RWPE2 (cell line): ENCODE measurements around the gene ELMO3.
A peak's percentile ranks its signal among the peaks of the same experiment; 100 is the strongest.

Experiments
- ATAC-seq: fragments of 200-7000 bp; cut with Tn5 transposase; 3 replicates; pipeline ENCODE4 v1.9.1; 2021; ENCODE audit warnings: low read depth
- DNase-seq: peaks from one replicate; pipeline ENCODE4 v3.0.0-alpha.2; 2020; ENCODE audit warnings: low spot score
- H3K27ac ChIP-seq: fragments of 450-650 bp; 2 replicates; pipeline ENCODE4 v1.5.1; 2017; ENCODE audit warnings: mild to moderate bottlenecking; ENCODE audit not compliant: poor library complexity, severe bottlenecking
- H3K27me3 ChIP-seq: fragments of 250-450 bp; sonication (Bioruptor Pico); 2 replicates; pipeline ENCODE4 v1.5.1; 2021; ENCODE audit warnings: mild to moderate bottlenecking, moderate library complexity; ENCODE audit not compliant: insufficient read depth, poor library complexity, severe bottlenecking
- H3K36me3 ChIP-seq: fragments of 250-450 bp; sonication (Bioruptor Pico); 2 replicates; pipeline ENCODE4 v1.5.1; 2020; ENCODE audit warnings: low read depth, mild to moderate bottlenecking, moderate library complexity
- H3K4me1 ChIP-seq: fragments of 250-450 bp; sonication (Bioruptor Pico); 2 replicates; pipeline ENCODE4 v1.5.1; 2021; ENCODE audit warnings: mild to moderate bottlenecking, moderate library complexity; ENCODE audit not compliant: insufficient read depth, poor library complexity, severe bottlenecking
- H3K4me3 ChIP-seq: fragments of 250-450 bp; sonication (Bioruptor Pico); 2 replicates; pipeline ENCODE4 v1.5.1; 2021; ENCODE audit warnings: mild to moderate bottlenecking, moderate library complexity; ENCODE audit not compliant: severe bottlenecking
- H3K9me3 ChIP-seq: fragments of 250-450 bp; sonication (Bioruptor Pico); 2 replicates; pipeline ENCODE4 v1.5.1; 2021; ENCODE audit warnings: mild to moderate bottlenecking, moderate library complexity; ENCODE audit not compliant: severe bottlenecking
- TF ChIP-seq, protein P1 (sequence below): fragments of 450-650 bp; IDR thresholded peaks from one replicate; pipeline ENCODE4 v1.5.1; 2017; ENCODE audit warnings: mild to moderate bottlenecking, moderate library complexity; ENCODE audit not compliant: poor library complexity, severe bottlenecking

ELMO3 gene

DNA sequence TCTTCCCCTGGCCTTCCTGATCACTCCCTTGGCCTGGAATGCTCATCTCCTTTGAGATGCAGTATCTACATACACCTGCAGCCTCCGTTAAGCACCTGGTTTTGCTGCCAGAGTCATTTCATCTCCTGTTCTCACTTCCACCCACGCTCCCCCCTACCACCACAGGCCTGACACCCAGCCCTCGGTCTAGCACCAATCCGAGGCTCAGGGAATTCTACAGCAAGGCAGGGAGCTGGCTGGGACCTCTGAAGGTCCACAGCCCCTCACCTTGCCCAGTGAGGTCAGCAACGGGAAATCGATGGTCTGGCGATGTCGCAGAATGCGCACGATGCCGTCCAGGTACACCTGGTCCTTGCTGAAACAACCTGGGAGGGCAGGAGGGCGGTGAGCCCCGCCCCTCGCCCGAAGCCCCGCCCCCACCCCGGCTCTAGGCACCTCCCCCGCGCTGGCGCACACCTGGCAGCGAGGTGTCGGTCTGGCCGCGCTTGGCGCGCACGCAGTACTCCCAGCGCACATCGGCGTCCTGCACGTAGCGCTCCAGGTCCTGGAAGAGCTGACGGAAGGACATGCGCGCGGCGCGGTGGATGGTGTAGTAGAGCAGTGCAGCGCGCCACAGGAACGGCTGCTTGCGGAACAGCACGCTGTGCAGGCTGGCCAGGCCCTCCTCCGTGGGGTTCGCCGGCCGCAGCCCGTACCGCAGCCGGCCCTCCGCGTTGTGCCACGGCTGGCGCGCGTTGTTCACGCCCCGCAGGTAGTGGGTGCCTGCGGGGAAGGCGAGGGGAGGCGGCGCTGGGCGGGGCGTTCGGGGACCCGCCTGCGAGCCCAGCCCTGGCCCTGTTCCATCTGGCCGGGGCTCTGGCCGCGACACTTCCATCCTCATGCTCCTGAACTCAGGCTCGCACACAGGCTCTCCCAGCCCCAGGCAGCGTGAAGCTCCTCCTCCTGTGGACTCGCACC, 20.9 kb upstream of the ELMO3 start:
- Histone ChIP-seq H3K9me3 (no peaks in the 10 kb centered on the region), H3K36me3 (peaks cover 9% of the 10 kb centered on the region), H3K4me3 (peak overlapping the region; percentile 36), H3K27me3 (no peaks in the 10 kb centered on the region), H3K4me1 (peaks cover 14% of the 10 kb centered on the region), H3K27ac (peak overlapping the region; percentile 65)
- DNase-seq: peak; percentile 99
- ATAC-seq: peak; percentile 76
- TF ChIP-seq, protein P1, sequence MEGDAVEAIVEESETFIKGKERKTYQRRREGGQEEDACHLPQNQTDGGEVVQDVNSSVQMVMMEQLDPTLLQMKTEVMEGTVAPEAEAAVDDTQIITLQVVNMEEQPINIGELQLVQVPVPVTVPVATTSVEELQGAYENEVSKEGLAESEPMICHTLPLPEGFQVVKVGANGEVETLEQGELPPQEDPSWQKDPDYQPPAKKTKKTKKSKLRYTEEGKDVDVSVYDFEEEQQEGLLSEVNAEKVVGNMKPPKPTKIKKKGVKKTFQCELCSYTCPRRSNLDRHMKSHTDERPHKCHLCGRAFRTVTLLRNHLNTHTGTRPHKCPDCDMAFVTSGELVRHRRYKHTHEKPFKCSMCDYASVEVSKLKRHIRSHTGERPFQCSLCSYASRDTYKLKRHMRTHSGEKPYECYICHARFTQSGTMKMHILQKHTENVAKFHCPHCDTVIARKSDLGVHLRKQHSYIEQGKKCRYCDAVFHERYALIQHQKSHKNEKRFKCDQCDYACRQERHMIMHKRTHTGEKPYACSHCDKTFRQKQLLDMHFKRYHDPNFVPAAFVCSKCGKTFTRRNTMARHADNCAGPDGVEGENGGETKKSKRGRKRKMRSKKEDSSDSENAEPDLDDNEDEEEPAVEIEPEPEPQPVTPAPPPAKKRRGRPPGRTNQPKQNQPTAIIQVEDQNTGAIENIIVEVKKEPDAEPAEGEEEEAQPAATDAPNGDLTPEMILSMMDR: no peak

DNA sequence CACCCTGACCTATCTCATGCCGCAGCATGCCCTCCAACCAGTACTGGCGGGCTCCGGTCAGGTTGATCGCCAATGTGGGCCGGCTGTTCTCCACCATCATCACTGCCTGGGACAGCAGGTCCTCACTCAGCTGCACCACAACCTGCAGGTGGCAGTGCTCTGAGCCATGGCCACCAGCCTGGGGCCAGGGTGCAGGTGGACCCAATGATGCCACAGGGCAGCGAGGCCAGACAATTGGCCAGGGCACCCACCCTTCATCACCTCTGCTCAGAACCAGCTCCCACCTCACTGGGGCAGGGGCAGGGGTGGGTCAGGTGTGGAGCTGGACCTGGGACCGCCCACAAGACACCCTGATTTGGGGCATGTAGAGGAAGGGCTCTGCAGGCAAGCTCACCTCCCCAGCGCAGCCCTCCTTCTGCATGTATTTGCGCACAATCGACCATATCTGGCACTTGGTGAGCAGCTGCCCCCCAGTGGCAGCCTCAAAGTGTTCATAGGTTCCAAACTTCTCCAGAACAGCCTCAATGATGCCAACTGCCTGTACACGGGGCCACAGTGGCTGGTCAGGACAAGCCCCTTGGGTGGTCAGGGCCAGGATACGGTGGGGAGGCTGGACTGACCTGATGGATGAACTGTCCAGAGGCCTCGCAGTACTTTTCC, 19.4 kb upstream of the ELMO3 start:
- Histone ChIP-seq H3K27ac (peak overlapping the region; percentile 65), H3K9me3 (no peaks in the 10 kb centered on the region), H3K4me1 (peaks cover 8% of the 10 kb centered on the region), H3K27me3 (no peaks in the 10 kb centered on the region), H3K36me3 (peaks cover 9% of the 10 kb centered on the region), H3K4me3 (no peak overlapping the region)
- TF ChIP-seq, protein P1: peak; percentile 26
- ATAC-seq (no peak), DNase-seq (no peak)

DNA sequence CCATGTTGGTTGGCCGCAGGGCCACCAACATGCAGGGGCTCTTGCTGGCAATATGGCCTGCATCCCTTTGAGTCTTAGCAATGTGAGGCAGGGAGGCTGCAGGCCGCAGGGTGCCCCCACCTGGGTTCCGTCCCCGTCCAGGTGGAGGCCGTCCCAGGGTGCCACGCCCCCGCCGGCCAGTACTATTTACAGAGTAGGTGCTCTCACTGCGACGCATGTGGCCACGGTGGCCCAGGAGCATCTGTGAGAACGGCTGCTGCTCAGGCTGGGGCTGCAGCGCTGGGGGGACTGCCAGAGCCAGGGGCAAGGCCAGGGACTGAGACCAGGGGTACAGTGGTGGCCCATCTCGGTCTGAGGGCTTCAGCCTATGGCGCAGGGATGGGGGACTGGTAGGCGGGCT, 18.8 kb upstream of the ELMO3 start:
- H3K27ac ChIP-seq: no peak overlapping the region
- H3K27me3 ChIP-seq: no peaks in the 10 kb centered on the region
- H3K36me3 ChIP-seq: peaks cover 6% of the 10 kb centered on the region
- TF ChIP-seq, protein P1: no peak
- no peak overlapping the region for H3K4me3 ChIP-seq
- H3K4me1 ChIP-seq: peaks cover 5% of the 10 kb centered on the region
- no peak for ATAC-seq
- no peak for DNase-seq
- no peaks in the 10 kb centered on the region for H3K9me3 ChIP-seq

DNA sequence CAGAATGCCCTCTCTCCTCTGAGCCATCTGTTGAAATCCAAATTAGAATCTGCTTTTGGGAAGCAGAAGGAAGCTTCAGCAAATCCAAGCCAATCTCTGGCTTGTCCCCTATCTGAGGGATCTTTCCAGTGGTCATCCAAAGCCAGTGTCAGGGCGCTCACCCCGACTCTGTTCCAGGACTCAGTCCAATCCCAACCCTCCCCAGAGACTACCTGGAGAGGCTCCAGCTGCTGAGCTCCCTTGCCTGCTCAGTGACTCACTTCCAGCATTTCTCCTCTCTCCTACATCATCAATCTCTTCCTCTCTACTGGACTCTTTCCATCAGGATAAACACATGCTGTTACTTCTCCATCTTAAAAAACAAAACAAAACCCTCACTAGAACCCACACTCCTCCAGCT, 17.6 kb upstream of the ELMO3 start:
- H3K9me3 ChIP-seq: no peaks in the 10 kb centered on the region
- no peaks in the 10 kb centered on the region for H3K36me3 ChIP-seq
- TF ChIP-seq, protein P1: no peak
- DNase-seq (no peak), ATAC-seq (no peak)
- peaks cover 5% of the 10 kb centered on the region for H3K4me1 ChIP-seq
- H3K27ac ChIP-seq: peak overlapping the region; percentile 66
- H3K4me3 ChIP-seq: no peak overlapping the region
- no peaks in the 10 kb centered on the region for H3K27me3 ChIP-seq
